T-helper 2 cell treated with Interferon-gamma antibody and Interleukin-4, amounts not matched to agents 5 μg/mL and 100 μg/mL, for 36 hours (primary cell): ENCODE measurements around the gene VSIG10L.

Experiments
- DNase-seq: peaks from one replicate; pipeline ENCODE4 v3.0.0; 2021; ENCODE audit warnings: low spot score
- H3K27ac Mint-ChIP-seq: one replicate; pipeline ENCODE4 v1.8.0; 2021; ENCODE audit warnings: mild to moderate bottlenecking, mixed read lengths
- H3K27me3 Mint-ChIP-seq: one replicate; pipeline ENCODE4 v1.8.0; 2021; ENCODE audit warnings: low read depth, mixed read lengths
- H3K36me3 Mint-ChIP-seq: one replicate; pipeline ENCODE4 v1.8.0; 2021; ENCODE audit warnings: low read depth, mixed read lengths
- H3K4me1 Mint-ChIP-seq: one replicate; pipeline ENCODE4 v1.8.0; 2021; ENCODE audit warnings: low read depth, mixed read lengths
- H3K4me3 Mint-ChIP-seq: one replicate; pipeline ENCODE4 v1.8.0; 2022; ENCODE audit warnings: mild to moderate bottlenecking, moderate library complexity, mixed read lengths
- H3K9me3 Mint-ChIP-seq: one replicate; pipeline ENCODE4 v1.8.0; 2021; ENCODE audit warnings: mixed read lengths

VSIG10L gene

GRCh38 chr19:51337861-51338562 is 3.9 kb downstream of the VSIG10L start:
- no peaks in the 10 kb centered on the region for H3K9me3 Mint-ChIP-seq
- H3K4me3 Mint-ChIP-seq: peak overlapping the region; percentile 91
- no peaks in the 10 kb centered on the region for H3K27me3 Mint-ChIP-seq
- no peak overlapping the region for H3K27ac Mint-ChIP-seq
- H3K36me3 Mint-ChIP-seq: peaks cover 2% of the 10 kb centered on the region
- peaks cover 22% of the 10 kb centered on the region for H3K4me1 Mint-ChIP-seq
- DNase-seq: no peak

DNA sequence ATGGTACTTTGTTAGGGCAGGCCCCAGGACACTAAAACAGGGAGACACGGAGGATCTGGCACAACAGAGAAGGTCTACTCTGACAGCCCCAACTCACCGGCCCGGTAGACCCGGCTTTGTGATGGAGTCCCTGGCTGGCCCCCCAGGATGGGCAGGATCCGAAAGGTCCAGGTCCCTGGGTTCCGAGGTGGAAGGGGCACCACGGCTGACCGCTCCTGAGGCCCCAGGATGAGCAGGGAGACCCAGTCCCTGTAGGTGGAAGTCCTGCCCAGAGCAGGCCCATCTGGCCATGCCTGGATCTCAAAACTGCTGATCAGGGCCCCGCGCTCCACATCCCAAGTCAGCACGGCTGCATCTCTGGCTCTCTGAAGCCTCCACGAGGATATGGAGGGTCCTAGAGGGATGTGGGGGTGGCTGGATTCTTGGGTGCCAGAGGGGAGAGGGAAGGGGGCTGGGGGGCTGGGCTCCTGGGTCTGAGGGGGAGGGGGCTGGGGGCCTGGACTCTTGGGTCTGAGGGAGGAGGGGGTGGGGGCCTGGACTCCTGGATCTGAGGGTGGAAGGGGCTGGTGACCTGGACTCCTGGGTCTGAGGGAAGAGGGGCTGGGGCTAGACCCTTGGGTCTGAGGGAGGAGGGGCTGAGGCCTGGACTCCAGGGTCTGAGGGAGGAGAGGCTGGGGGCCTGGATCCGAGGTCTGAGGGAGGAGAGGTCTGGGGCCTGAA is 4.6 kb downstream of the VSIG10L start:
- no peak for DNase-seq
- Mint-ChIP-seq H3K36me3 (peaks cover 2% of the 10 kb centered on the region), H3K27me3 (no peaks in the 10 kb centered on the region), H3K4me1 (peaks cover 15% of the 10 kb centered on the region), H3K9me3 (no peaks in the 10 kb centered on the region), H3K4me3 (no peak overlapping the region), H3K27ac (no peak overlapping the region)

- H3K27me3 Mint-ChIP-seq: no peaks in the 10 kb centered on the region
- peaks cover 4% of the 10 kb centered on the region for H3K4me1 Mint-ChIP-seq
- H3K9me3 Mint-ChIP-seq: no peaks in the 10 kb centered on the region
- DNase-seq: no peak
- H3K36me3 Mint-ChIP-seq: peaks cover 9% of the 10 kb centered on the region
- H3K27ac Mint-ChIP-seq: no peak overlapping the region
- no peak overlapping the region for H3K4me3 Mint-ChIP-seq
Measured at GRCh38 chr19:51333836-51334460, 8.0 kb downstream of the VSIG10L start.

GRCh38 chr19:51331716-51332115 is 10.2 kb downstream of the VSIG10L start:
- Mint-ChIP-seq H3K36me3 (peaks cover 9% of the 10 kb centered on the region), H3K4me3 (no peak overlapping the region), H3K27me3 (peaks cover 7% of the 10 kb centered on the region), H3K4me1 (peaks cover 5% of the 10 kb centered on the region), H3K27ac (no peak overlapping the region), H3K9me3 (no peaks in the 10 kb centered on the region)
- no peak for DNase-seq

DNA sequence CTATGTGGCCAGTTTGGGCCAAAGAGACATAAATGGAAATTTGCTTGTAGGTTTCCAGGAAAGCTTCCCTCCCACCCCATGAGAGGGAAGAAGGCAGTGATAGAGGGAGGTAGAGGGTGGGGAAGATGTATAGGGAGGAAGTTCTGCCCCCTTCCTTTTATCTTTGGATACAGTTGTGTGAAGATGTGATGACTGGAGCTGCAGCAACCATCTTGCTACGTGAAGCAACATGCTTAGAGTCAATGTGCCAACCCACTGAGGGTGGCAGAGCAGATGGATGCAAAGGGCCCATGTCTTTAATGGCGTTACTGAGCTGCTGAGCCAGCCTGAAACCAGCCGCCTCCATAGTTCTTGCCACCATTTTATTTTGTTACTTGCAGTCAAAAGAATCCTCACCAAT is 10.7 kb downstream of the VSIG10L start:
- H3K9me3 Mint-ChIP-seq: no peaks in the 10 kb centered on the region
- H3K4me1 Mint-ChIP-seq: peaks cover 5% of the 10 kb centered on the region
- H3K4me3 Mint-ChIP-seq: no peak overlapping the region
- H3K36me3 Mint-ChIP-seq: peaks cover 7% of the 10 kb centered on the region
- H3K27ac Mint-ChIP-seq: no peak overlapping the region
- peaks cover 12% of the 10 kb centered on the region for H3K27me3 Mint-ChIP-seq
- DNase-seq: no peak

- H3K4me1 Mint-ChIP-seq: peaks cover 8% of the 10 kb centered on the region
- H3K27ac Mint-ChIP-seq: no peak overlapping the region
- no peak for DNase-seq
- no peaks in the 10 kb centered on the region for H3K9me3 Mint-ChIP-seq
- H3K4me3 Mint-ChIP-seq: no peak overlapping the region
- peaks cover 20% of the 10 kb centered on the region for H3K27me3 Mint-ChIP-seq
- H3K36me3 Mint-ChIP-seq: peaks cover 7% of the 10 kb centered on the region
Measured at GRCh38 chr19:51330366-51330765, 11.6 kb downstream of the VSIG10L start.

GRCh38 chr19:51329411-51329810 is 12.5 kb downstream of the VSIG10L start:
- Mint-ChIP-seq H3K9me3 (no peaks in the 10 kb centered on the region), H3K27me3 (peaks cover 22% of the 10 kb centered on the region), H3K36me3 (peaks cover 7% of the 10 kb centered on the region), H3K27ac (peak overlapping the region; percentile 1), H3K4me3 (no peak overlapping the region), H3K4me1 (peaks cover 8% of the 10 kb centered on the region)
- DNase-seq: no peak

- H3K27ac Mint-ChIP-seq: no peak overlapping the region
- H3K4me1 Mint-ChIP-seq: peaks cover 8% of the 10 kb centered on the region
- peaks cover 7% of the 10 kb centered on the region for H3K36me3 Mint-ChIP-seq
- DNase-seq: peak; percentile 68
- peaks cover 38% of the 10 kb centered on the region for H3K27me3 Mint-ChIP-seq
- H3K4me3 Mint-ChIP-seq: peak overlapping the region; percentile 83
- H3K9me3 Mint-ChIP-seq: no peaks in the 10 kb centered on the region
Measured at GRCh38 chr19:51327066-51328001, 14.6 kb downstream of the VSIG10L start.

DNA sequence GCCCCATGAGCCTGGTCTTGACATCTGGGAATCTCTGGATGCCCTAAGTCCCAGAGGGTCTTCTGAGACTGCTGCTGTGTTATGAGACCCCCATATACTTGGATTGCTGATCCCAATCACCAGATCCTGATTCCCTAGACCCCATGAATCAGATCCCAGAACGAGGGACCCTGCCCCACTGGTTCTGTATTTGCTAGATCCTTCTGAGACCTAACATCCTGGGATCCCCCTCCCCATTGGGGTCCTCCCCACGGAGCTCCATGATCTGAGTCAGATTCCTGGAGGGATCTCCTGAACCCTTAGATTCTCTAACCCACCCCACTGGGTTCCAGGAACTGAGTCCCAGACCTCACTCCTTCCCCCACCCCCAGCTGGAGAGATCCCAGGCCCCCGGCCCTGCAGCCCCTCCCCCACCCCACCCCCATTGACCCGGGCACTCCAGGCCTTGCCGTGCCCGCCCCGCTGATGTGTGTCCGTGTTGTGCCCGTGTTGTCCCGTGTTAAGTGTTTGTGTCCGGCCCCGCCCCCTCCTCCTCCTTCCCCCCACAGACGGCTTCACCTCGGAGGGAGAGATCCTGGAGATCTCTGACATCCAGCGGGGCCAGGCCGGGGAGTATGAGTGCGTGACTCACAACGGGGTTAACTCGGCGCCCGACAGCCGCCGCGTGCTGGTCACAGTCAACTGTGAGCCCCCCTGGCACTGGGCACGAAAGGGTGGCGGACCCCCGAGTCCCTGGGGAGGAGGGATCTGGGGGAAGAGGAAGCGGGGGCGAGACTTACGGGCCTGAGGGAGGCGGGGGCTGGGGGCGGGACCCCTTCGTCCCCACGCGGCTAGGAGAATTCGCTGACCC is 15.5 kb downstream of the VSIG10L start:
- peak overlapping the region; percentile 17 for H3K4me3 Mint-ChIP-seq
- H3K9me3 Mint-ChIP-seq: no peaks in the 10 kb centered on the region
- peaks cover 38% of the 10 kb centered on the region for H3K27me3 Mint-ChIP-seq
- peaks cover 2% of the 10 kb centered on the region for H3K36me3 Mint-ChIP-seq
- peaks cover 8% of the 10 kb centered on the region for H3K4me1 Mint-ChIP-seq
- no peak for DNase-seq
- H3K27ac Mint-ChIP-seq: no peak overlapping the region

- peak; percentile 37 for DNase-seq
- peaks cover 2% of the 10 kb centered on the region for H3K36me3 Mint-ChIP-seq
- no peak overlapping the region for H3K27ac Mint-ChIP-seq
- no peak overlapping the region for H3K4me3 Mint-ChIP-seq
- H3K27me3 Mint-ChIP-seq: peaks cover 38% of the 10 kb centered on the region
- peaks cover 8% of the 10 kb centered on the region for H3K4me1 Mint-ChIP-seq
- H3K9me3 Mint-ChIP-seq: no peaks in the 10 kb centered on the region
Measured at GRCh38 chr19:51325161-51325976, 16.6 kb downstream of the VSIG10L start.

GRCh38 chr19:51324167-51324481 is 17.8 kb downstream of the VSIG10L start:
- Mint-ChIP-seq H3K4me3 (no peak overlapping the region), H3K27me3 (peaks cover 38% of the 10 kb centered on the region), H3K27ac (no peak overlapping the region), H3K4me1 (peaks cover 8% of the 10 kb centered on the region), H3K36me3 (no peaks in the 10 kb centered on the region), H3K9me3 (no peaks in the 10 kb centered on the region)
- no peak for DNase-seq

DNA sequence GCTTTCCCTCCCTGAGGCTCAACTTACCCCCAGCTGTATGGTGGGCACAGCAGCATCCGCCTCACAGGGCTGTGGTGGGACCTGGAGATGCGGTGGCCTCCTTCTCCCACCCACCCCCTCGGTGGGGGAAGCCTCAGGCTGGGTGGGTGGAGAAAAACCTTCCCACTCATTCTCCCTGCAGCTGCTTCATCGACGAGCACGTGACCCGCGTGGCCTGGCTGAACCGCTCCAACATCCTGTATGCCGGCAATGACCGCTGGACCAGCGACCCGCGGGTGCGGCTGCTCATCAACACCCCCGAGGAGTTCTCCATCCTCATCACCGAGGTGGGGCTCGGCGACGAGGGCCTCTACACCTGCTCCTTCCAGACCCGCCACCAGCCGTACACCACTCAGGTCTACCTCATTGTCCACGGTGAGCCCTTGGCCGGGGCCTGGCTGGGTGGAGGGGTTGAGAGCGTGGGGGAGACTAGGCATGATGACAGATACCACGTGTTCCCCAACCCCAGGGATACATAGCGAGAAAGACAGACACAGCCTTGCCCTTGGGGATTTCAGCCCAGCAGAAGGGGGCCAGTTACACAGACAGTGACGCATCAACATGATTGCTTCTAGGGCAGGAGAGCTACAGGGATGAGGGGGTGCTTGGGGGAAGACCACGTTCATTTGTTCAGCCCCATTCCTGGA is 18.3 kb downstream of the VSIG10L start:
- Mint-ChIP-seq H3K27ac (no peak overlapping the region), H3K4me3 (no peak overlapping the region), H3K36me3 (no peaks in the 10 kb centered on the region), H3K4me1 (peaks cover 8% of the 10 kb centered on the region), H3K27me3 (peaks cover 38% of the 10 kb centered on the region), H3K9me3 (no peaks in the 10 kb centered on the region)
- DNase-seq: no peak
